A549 (cell line): ENCODE results near the gene PAPPA. TPM values are rescaled to one million over a fixed set of nuclear protein-coding genes. Genes with fewer than 3 reads are reported as not detected.

Source experiments
- ATAC-seq, 2 experiments: fragments of 200-7000 bp in 1 of 2; fragments of >200 bp in 1 of 2; cut with Nextera tagmentation in 1 of 2; cut with Tn5 transposase in 1 of 2; 3 replicates each; pipeline versions ENCODE4 v1.8.0 to v1.9.1; 2018 to 2020; ENCODE audit warnings: mild to moderate bottlenecking in 1 of 2, moderate library complexity in 1 of 2
- CTCF ChIA-PET: fragments of 300-600 bp; sonication (Branson Sonifier 250); formaldehyde crosslinking; extraction: SDS; loops from one replicate; lab custom pipeline; 2021; ENCODE audit warnings: antibody characterized with exemption, inconsistent platforms; lab: Yijun Ruan, JAX
- POLR2A ChIA-PET: fragments of 350-600 bp; formaldehyde crosslinking; extraction: SDS; loops from one replicate; lab custom pipeline; 2021; ENCODE audit warnings: antibody characterized with exemption, inconsistent platforms; lab: Yijun Ruan, JAX
- DNase-seq, 2 experiments: peaks; one replicate each; pipeline versions ENCODE4 v3.0.0 to v3.0.0-alpha.2; 2011 to 2016; ENCODE audit warnings: low read depth in 1 of 2, low spot score in 1 of 2
- FAIRE-seq: peaks from 2 replicates; lab custom pipeline; 2011; peaks lifted over from hg19 to GRCh38; lab: Jason Lieb, UNC
- H3K27ac ChIP-seq, 2 experiments: fragments of >200 bp; sonication (Bioruptor Twin); formaldehyde crosslinking; 3 replicates each; pipeline ENCODE4 v1.5.1; 2016 to 2017
- H3K4me1 ChIP-seq: fragments of >200 bp; sonication (Bioruptor Twin); formaldehyde crosslinking; 3 replicates; pipeline ENCODE4 v1.6.1; 2016
- H3K4me2 ChIP-seq: fragments of >200 bp; sonication (Bioruptor Twin); formaldehyde crosslinking; 3 replicates; pipeline ENCODE4 v1.6.1; 2016
- H3K4me3 ChIP-seq: fragments of >200 bp; sonication (Bioruptor Twin); formaldehyde crosslinking; 3 replicates; pipeline ENCODE4 v1.5.1; 2016
- H3K9me3 ChIP-seq: fragments of >200 bp; sonication (Bioruptor Twin); formaldehyde crosslinking; 3 replicates; pipeline ENCODE4 v1.6.1; 2016
- CBX8 ChIP-seq: fragments of 200-600 bp; sonication (generic); IDR thresholded peaks from 2 replicates; pipeline ENCODE4 v1.6.1; 2016
- CEBPB ChIP-seq, 2 experiments: fragments of >200 bp in 1 of 2; sonication (Bioruptor Twin) in 1 of 2; formaldehyde crosslinking in 1 of 2; IDR thresholded peaks; 2 replicates each; pipeline ENCODE4 v1.6.1; 2012 to 2016
- CHD4 ChIP-seq: fragments of 200-600 bp; sonication (generic); IDR thresholded peaks from 2 replicates; pipeline ENCODE4 v1.6.1; 2016; ENCODE audit warnings: antibody characterized with exemption, mild to moderate bottlenecking, borderline replicate concordance
- EP300 ChIP-seq, 2 experiments: fragments of >200 bp; sonication (Bioruptor Twin); formaldehyde crosslinking; IDR thresholded peaks; 2 replicates in 1 of 2; 3 replicates in 1 of 2; pipeline ENCODE4 v1.6.1; 2016 to 2017
- ESRRA ChIP-seq: fragments of 150-350 bp; IDR thresholded peaks from 2 replicates; pipeline ENCODE4 v1.6.1; 2014; ENCODE audit warnings: mild to moderate bottlenecking, low read length, borderline replicate concordance
- FOSB ChIP-seq: fragments of 250-450 bp; sonication (Bioruptor Pico); IDR thresholded peaks from 2 replicates; pipeline ENCODE4 v1.5.0; 2020; ENCODE audit warnings: mild to moderate bottlenecking, moderate library complexity
- FOSL2 ChIP-seq, 2 experiments: fragments of 450-650 bp in 1 of 2; fragments of >200 bp in 1 of 2; sonication (Bioruptor Twin) in 1 of 2; formaldehyde crosslinking; IDR thresholded peaks; 2 replicates each; pipeline versions ENCODE4 v1.5.0 to v1.6.1; 2016 to 2020; ENCODE audit warnings: mild to moderate bottlenecking in 1 of 2, moderate library complexity in 1 of 2
- GATA3 ChIP-seq: IDR thresholded peaks from 2 replicates; pipeline ENCODE4 v1.6.1; 2012; ENCODE audit warnings: borderline replicate concordance
- HDAC2 ChIP-seq: fragments of 200-600 bp; sonication (generic); IDR thresholded peaks from 2 replicates; pipeline ENCODE4 v1.6.1; 2016
- HEYL ChIP-seq: fragments of 250-450 bp; sonication (Bioruptor Pico); IDR thresholded peaks from 2 replicates; pipeline ENCODE4 v1.8.0; 2021; ENCODE audit warnings: mild to moderate bottlenecking, moderate library complexity
- HOXA7 ChIP-seq: fragments of 250-450 bp; sonication (Bioruptor Pico); IDR thresholded peaks from 2 replicates; pipeline ENCODE4 v1.5.0; 2020; ENCODE audit warnings: mild to moderate bottlenecking, moderate library complexity
- HOXB13 ChIP-seq: fragments of 250-450 bp; sonication (Bioruptor Pico); IDR thresholded peaks from 2 replicates; pipeline ENCODE4 v1.5.0; 2020; ENCODE audit warnings: low read depth, mild to moderate bottlenecking, moderate library complexity
- JUN ChIP-seq, 2 experiments: fragments of >200 bp; sonication (Bioruptor Twin); formaldehyde crosslinking; IDR thresholded peaks; 2 replicates in 1 of 2; 3 replicates in 1 of 2; pipeline ENCODE4 v1.6.1; 2016 to 2017
- KDM5A ChIP-seq: fragments of 200-600 bp; sonication (generic); IDR thresholded peaks from 2 replicates; pipeline ENCODE4 v1.6.1; 2016; ENCODE audit warnings: antibody characterized with exemption, mild to moderate bottlenecking
- MAZ ChIP-seq: fragments of 150-350 bp; IDR thresholded peaks from 2 replicates; pipeline ENCODE4 v1.6.1; 2014; ENCODE audit warnings: antibody characterized with exemption, low read depth, low read length, borderline replicate concordance
- NFE2L2 ChIP-seq: fragments of 150-350 bp; conservative IDR thresholded peaks from 2 replicates; pipeline ENCODE4 v1.6.1; 2014; ENCODE audit warnings: low read length
- NPAS2 ChIP-seq: fragments of 250-450 bp; sonication (Bioruptor Pico); IDR thresholded peaks from 2 replicates; pipeline ENCODE4 v1.8.0; 2022; ENCODE audit warnings: mild to moderate bottlenecking, moderate library complexity, borderline replicate concordance
- RAD21 ChIP-seq, 2 experiments: fragments of >200 bp in 1 of 2; sonication (Bioruptor Twin) in 1 of 2; formaldehyde crosslinking in 1 of 2; IDR thresholded peaks in 1 of 2; conservative IDR thresholded peaks in 1 of 2; 2 replicates in 1 of 2; 3 replicates in 1 of 2; pipeline ENCODE4 v1.6.1; 2012 to 2018; ENCODE audit warnings: inconsistent platforms in 1 of 2
- RARB ChIP-seq: fragments of 250-450 bp; sonication (Bioruptor Pico); IDR thresholded peaks from 2 replicates; pipeline ENCODE4 v1.8.0; 2021; ENCODE audit warnings: mild to moderate bottlenecking, moderate library complexity
- RCOR1 ChIP-seq: fragments of 150-350 bp; IDR thresholded peaks from 2 replicates; pipeline ENCODE4 v1.6.1; 2014; ENCODE audit warnings: antibody characterized with exemption, low read length, low read depth
- RFX5 ChIP-seq: fragments of 450-650 bp; IDR thresholded peaks from 2 replicates; pipeline ENCODE4 v1.7.1; 2014; ENCODE audit warnings: antibody characterized with exemption, mild to moderate bottlenecking, moderate library complexity
- RNF2 ChIP-seq: fragments of 200-600 bp; sonication (generic); IDR thresholded peaks from 2 replicates; pipeline ENCODE4 v1.6.1; 2016; ENCODE audit warnings: low read depth, mild to moderate bottlenecking, antibody characterized with exemption, moderate library complexity, borderline replicate concordance
- SREBF2 ChIP-seq: fragments of 450-650 bp; IDR thresholded peaks from 2 replicates; pipeline ENCODE4 v1.6.1; 2014; ENCODE audit warnings: mild to moderate bottlenecking, moderate library complexity
- ZC3H11A ChIP-seq: fragments of 450-650 bp; IDR thresholded peaks from 2 replicates; pipeline ENCODE4 v1.6.1; 2014; ENCODE audit warnings: antibody characterized with exemption, mild to moderate bottlenecking
- ZFP36 ChIP-seq: fragments of 450-650 bp; IDR thresholded peaks from 2 replicates; pipeline ENCODE4 v1.6.1; 2014; ENCODE audit warnings: borderline replicate concordance; ENCODE audit not compliant: partially characterized antibody
- WGBS: methylation state at CpG from one replicate; pipeline ENCODE4 v1.1.6; 2017; ENCODE audit errors: missing lambda C conversion rate; 5-methylcytosine and 5-hydroxymethylcytosine counted together
- polyA plus RNA-seq, 4 experiments: library from polyadenylated mRNA; depleted of rRNA in 3 of 4; stranded (reverse); fragments of >200 nt; fragmentation: RNase III in 1 of 4; extraction: RNeasy Plus Mini Kit Qiagen cat#74134 plus additional on column Dnase treatment in 1 of 4; gene quantifications; 2 replicates in 3 of 4; 3 replicates in 1 of 4; pipeline ENCODE4 v1.2.3, GENCODE V29; 2011 to 2017
- TF ChIP-seq, protein P1 (sequence below): fragments of >200 bp; sonication (Bioruptor Twin); formaldehyde crosslinking; IDR thresholded peaks from 3 replicates; pipeline ENCODE4 v1.6.1; 2016
- TF ChIP-seq, protein P2 (sequence below): fragments of 250-450 bp; sonication (Bioruptor Pico); IDR thresholded peaks from 2 replicates; pipeline ENCODE4 v1.5.0; 2021; ENCODE audit warnings: mild to moderate bottlenecking, moderate library complexity, borderline replicate concordance
- TF ChIP-seq, protein P3 (sequence below): IDR thresholded peaks from 2 replicates; pipeline ENCODE4 v1.6.1; 2012
- TF ChIP-seq, protein P4 (sequence below): fragments of >200 bp; sonication (Bioruptor Twin); formaldehyde crosslinking; IDR thresholded peaks from 3 replicates; pipeline ENCODE4 v1.5.1; 2016
- TF ChIP-seq, protein P5 (sequence below): IDR thresholded peaks from 2 replicates; pipeline ENCODE4 v1.6.1; 2012

Gene PAPPA
- polyA plus RNA-seq, 2 of the 4 experiments (the other 2 are of a cell fraction), result 40.0 to 127 TPM

DNA sequence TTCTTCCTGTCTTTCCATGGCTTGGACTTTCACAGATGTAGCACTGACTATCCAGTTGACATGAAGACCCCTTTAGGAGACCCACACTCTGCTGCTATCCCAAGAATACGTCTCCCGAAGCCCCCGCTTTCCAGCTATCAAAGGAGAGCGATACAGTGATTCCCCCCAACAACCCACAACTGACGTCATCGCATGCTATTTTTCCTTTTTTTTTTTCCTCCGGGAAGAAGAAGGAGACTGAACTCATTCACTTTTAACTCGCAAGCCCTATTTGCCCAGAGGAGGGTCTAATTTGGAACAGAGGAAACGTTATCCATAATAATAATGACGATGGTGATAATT lies 2.1 kb downstream of the PAPPA start:
- ChIA-PET POLR2A (interaction anchor here (0.8 to 9.6 kb wide), 10 partner anchors 9 to 565 kb away, joined by 4 to 361 read pairs (median 7); no protein-coding TSS in a partner anchor), CTCF (interaction anchor here (0.6 to 7.2 kb wide), 6 partner anchors 68 to 563 kb away, joined by 3 to 58 read pairs (median 6); no protein-coding TSS in a partner anchor)
- TF ChIP-seq NFE2L2 (no peak), RAD21 (conservative IDR thresholded peaks at IDR 0.05 in 1 of 2, IDR thresholded peaks at IDR 0.05 in 1 of 2) (0 out of 5 replicates have a peak, but pooled peaks of 1 of the 2 experiments have one; percentile 1), FOSL2 (IDR thresholded peaks at IDR 0.05) (no peak), FOSL2 (CRISPR knock-in tag; IDR thresholded peaks at IDR 0.05) (no peak)
- no peaks in the 10 kb centered on the region for H3K9me3 ChIP-seq
- ATAC-seq (no peak), FAIRE-seq (no peak), DNase-seq (no peak)
- H3K4me3 ChIP-seq, result peak overlapping the region; percentile 87
- peak overlapping the region; percentile 99 to 100 for H3K27ac ChIP-seq
- WGBS, result 2% methylated on average over 10 of the region's 10 CpGs
- peak overlapping the region; percentile 96 for H3K4me2 ChIP-seq
- H3K4me1 ChIP-seq, result peaks cover 57% of the 10 kb centered on the region

DNA sequence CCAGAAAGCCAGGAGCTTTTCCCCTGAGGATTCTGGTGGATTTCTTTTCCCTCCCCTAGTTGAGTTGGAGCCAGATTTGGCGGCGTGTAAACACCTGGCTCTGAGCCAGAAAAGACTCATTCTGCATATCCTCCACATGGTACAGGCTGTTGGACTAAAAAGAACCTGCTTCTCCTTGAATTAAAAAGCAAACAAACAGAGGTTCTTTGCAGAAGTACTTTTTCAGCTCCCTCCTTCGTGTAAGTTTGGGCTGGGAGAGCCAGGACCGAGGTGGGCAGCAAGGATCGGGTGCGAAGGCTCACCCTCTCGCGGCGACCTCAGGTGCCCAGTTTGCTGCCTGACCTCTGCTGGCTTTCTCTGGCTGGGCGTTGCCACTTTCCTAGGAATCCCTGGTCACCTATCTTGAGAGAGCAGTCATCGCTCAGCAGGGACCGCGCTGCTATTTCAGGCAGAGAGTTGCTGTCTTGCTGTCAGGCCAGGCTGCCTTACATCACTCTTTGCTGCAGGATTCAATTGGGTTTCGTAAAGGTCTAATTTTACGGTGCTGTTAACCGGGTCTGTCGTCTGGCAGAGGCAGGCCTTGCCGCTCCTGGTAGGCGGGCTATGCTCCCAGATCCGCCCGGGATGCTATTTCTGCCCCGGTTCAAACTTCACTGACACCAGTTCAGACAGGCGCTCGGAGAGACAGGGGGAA lies 3.2 kb downstream of the PAPPA start:
- FAIRE-seq (peak; percentile 77), DNase-seq (peak; percentile 72 to 85), ATAC-seq (peak; percentile 31 to 45; a peak in 5 of 6 replicates)
- 2% methylated on average over 23 of the region's 24 CpGs for WGBS
- ChIA-PET CTCF (interaction anchor here (0.7 to 7.2 kb wide), 6 partner anchors 8 to 564 kb away, joined by 3 to 58 read pairs (median 3); no protein-coding TSS in a partner anchor), POLR2A (interaction anchor here (0.7 to 9.6 kb wide), 8 partner anchors 9 to 560 kb away, joined by 3 to 361 read pairs (median 5); no protein-coding TSS in a partner anchor)
- Histone ChIP-seq H3K4me3 (peak overlapping the region; percentile 87), H3K4me2 (peak overlapping the region; percentile 96), H3K9me3 (no peaks in the 10 kb centered on the region), H3K4me1 (peaks cover 57% of the 10 kb centered on the region), H3K27ac (peak overlapping the region; percentile 99 to 100)
- TF ChIP-seq RCOR1, result no peak
- TF ChIP-seq, protein P1, sequence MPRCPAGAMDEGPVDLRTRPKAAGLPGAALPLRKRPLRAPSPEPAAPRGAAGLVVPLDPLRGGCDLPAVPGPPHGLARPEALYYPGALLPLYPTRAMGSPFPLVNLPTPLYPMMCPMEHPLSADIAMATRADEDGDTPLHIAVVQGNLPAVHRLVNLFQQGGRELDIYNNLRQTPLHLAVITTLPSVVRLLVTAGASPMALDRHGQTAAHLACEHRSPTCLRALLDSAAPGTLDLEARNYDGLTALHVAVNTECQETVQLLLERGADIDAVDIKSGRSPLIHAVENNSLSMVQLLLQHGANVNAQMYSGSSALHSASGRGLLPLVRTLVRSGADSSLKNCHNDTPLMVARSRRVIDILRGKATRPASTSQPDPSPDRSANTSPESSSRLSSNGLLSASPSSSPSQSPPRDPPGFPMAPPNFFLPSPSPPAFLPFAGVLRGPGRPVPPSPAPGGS, result no peak
- TF ChIP-seq JUN (IDR thresholded peaks at IDR 0.05), result peak; percentile 78 to 83
- TF ChIP-seq RAD21 (conservative IDR thresholded peaks at IDR 0.05 in 1 of 2, IDR thresholded peaks at IDR 0.05 in 1 of 2), result peak; percentile 8 to 34; a peak in 2 of 5 replicates
- no peak for TF ChIP-seq ZFP36
- no peak for TF ChIP-seq RFX5
- TF ChIP-seq NPAS2 (CRISPR knock-in tag), result no peak
- no peak for TF ChIP-seq ESRRA
- TF ChIP-seq, protein P2, sequence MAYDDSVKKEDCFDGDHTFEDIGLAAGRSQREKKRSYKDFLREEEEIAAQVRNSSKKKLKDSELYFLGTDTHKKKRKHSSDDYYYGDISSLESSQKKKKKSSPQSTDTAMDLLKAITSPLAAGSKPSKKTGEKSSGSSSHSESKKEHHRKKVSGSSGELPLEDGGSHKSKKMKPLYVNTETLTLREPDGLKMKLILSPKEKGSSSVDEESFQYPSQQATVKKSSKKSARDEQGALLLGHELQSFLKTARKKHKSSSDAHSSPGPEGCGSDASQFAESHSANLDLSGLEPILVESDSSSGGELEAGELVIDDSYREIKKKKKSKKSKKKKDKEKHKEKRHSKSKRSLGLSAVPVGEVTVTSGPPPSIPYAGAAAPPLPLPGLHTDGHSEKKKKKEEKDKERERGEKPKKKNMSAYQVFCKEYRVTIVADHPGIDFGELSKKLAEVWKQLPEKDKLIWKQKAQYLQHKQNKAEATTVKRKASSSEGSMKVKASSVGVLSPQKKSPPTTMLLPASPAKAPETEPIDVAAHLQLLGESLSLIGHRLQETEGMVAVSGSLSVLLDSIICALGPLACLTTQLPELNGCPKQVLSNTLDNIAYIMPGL (CRISPR knock-in tag), result no peak
- TF ChIP-seq KDM5A, result no peak
- no peak; the same call in 1 of the 2 replicates for TF ChIP-seq RARB (CRISPR knock-in tag)
- TF ChIP-seq, protein P3, sequence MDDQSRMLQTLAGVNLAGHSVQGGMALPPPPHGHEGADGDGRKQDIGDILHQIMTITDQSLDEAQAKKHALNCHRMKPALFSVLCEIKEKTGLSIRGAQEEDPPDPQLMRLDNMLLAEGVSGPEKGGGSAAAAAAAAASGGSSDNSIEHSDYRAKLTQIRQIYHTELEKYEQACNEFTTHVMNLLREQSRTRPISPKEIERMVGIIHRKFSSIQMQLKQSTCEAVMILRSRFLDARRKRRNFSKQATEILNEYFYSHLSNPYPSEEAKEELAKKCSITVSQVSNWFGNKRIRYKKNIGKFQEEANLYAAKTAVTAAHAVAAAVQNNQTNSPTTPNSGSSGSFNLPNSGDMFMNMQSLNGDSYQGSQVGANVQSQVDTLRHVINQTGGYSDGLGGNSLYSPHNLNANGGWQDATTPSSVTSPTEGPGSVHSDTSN, result no peak
- TF ChIP-seq CEBPB (IDR thresholded peaks at IDR 0.05), result 0 out of 4 replicates have a peak, but pooled peaks of 1 of the 2 experiments have one; percentile 13
- TF ChIP-seq SREBF2, result no peak
- TF ChIP-seq RNF2, result no peak
- no peak for TF ChIP-seq HEYL (CRISPR knock-in tag)
- TF ChIP-seq CHD4, result no peak
- 0 out of 2 replicates have a peak, but pooled peaks have one; percentile 29 for TF ChIP-seq MAZ
- TF ChIP-seq EP300 (IDR thresholded peaks at IDR 0.05), result peak in 1 of 2 experiments; percentile 28; a peak in 1 of 5 replicates
- TF ChIP-seq FOSL2 (IDR thresholded peaks at IDR 0.05), result no peak
- no peak for TF ChIP-seq FOSL2 (CRISPR knock-in tag; IDR thresholded peaks at IDR 0.05)
- TF ChIP-seq GATA3, result peak; percentile 49; the same call in 1 of the 2 replicates
- TF ChIP-seq CBX8, result no peak
- no peak for TF ChIP-seq HDAC2
- TF ChIP-seq, protein P4, sequence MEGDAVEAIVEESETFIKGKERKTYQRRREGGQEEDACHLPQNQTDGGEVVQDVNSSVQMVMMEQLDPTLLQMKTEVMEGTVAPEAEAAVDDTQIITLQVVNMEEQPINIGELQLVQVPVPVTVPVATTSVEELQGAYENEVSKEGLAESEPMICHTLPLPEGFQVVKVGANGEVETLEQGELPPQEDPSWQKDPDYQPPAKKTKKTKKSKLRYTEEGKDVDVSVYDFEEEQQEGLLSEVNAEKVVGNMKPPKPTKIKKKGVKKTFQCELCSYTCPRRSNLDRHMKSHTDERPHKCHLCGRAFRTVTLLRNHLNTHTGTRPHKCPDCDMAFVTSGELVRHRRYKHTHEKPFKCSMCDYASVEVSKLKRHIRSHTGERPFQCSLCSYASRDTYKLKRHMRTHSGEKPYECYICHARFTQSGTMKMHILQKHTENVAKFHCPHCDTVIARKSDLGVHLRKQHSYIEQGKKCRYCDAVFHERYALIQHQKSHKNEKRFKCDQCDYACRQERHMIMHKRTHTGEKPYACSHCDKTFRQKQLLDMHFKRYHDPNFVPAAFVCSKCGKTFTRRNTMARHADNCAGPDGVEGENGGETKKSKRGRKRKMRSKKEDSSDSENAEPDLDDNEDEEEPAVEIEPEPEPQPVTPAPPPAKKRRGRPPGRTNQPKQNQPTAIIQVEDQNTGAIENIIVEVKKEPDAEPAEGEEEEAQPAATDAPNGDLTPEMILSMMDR, result no peak
- TF ChIP-seq ZC3H11A, result no peak
- TF ChIP-seq, protein P5, sequence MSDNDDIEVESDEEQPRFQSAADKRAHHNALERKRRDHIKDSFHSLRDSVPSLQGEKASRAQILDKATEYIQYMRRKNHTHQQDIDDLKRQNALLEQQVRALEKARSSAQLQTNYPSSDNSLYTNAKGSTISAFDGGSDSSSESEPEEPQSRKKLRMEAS, result peak; percentile 89
- TF ChIP-seq HOXB13 (CRISPR knock-in tag), result no peak
- TF ChIP-seq FOSB, result peak; percentile 16; the same call in 1 of the 2 replicates
- no peak for TF ChIP-seq HOXA7
